Activated CD4-positive, CD25-positive, alpha-beta regulatory T cell treated with anti-CD3 and anti-CD28 coated beads, Interleukin-2, amount 50 U/mL, for 24 hours (primary cell): ENCODE results near the gene KRTAP1-1.
"Not testable (repeated sequence)": the region's sequence is repeated elsewhere in the genome, so short reads cannot be mapped to it uniquely, and the experiment has no call there.

Experiments
- ATAC-seq, 2 donors: fragments of 150-1000 bp; cut with Tn5 transposase; one replicate each; pipeline ENCODE4 v1.10.0; 2021; ENCODE audit warnings: mild to moderate bottlenecking in 1 of 2, moderate library complexity in 1 of 2

KRTAP1-1 gene, protein sequence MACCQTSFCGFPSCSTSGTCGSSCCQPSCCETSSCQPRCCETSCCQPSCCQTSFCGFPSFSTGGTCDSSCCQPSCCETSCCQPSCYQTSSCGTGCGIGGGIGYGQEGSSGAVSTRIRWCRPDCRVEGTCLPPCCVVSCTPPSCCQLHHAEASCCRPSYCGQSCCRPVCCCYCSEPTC

DNA sequence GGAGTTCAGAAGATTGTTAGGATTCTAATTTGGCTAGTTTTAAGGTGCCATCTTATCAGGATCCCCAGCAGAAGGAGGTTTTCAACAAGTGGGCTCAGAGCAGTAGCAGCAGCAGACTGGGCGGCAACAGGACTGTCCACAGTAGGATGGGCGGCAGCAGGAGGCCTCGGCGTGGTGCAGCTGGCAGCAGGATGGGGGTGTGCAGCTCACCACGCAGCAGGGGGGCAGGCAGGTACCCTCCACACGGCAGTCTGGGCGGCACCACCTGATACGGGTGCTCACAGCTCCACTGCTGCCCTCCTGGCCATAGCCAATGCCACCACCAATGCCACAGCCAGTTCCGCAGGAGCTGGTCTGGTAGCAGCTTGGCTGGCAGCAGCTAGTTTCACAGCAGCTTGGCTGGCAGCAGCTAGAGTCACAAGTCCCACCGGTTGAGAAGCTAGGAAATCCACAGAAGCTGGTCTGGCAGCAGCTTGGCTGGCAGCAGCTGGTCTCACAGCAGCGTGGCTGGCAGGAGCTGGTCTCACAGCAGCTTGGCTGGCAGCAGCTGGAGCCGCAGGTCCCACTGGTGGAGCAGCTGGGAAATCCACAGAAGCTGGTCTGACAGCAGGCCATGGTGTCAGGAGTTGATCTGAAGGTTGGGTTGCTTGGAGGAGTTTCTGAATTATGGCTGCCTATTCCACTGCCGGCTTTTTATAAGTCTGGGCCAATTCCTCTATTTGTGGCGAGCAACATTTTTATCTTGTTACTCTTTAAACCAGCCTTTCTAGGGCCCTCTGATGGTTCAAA is at the start of gene KRTAP1-1:
TSS of gene KRTAP1-1 (minus strand) at position 668 of the 789 bp plus-strand sequence. CDS start at position 615, 53 bp downstream.
- ATAC-seq = not testable (repeated sequence)

DNA sequence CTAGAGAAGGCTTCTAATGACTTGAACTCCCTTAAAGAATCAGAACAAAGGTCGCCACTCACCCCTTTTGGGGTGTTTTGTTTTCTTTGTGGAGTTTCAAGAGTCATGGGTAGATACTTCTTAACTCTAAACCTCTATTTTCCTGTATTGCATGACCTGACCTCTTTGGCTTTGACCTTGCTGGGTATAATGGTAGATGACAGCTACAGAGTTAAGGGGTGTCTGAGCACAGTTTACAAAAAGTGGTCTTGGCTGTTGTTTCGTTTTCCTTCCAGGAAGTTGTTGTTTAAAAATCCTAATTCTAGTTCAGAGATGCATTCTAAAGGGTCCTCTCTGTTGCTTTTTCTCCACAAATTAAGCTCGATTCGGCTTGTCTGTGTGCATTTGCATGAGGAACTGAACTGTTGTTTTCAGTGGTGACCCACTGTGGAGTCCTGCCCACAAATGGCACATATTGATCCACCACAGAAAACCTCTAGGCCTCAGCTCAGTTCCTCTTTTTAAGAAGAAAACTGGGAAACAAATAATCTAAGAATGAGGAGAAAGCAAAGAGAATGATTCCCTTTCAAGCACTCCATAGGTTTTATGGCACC is 47.6 kb upstream of the KRTAP1-1 start:
- ATAC-seq = not testable (repeated sequence)

DNA sequence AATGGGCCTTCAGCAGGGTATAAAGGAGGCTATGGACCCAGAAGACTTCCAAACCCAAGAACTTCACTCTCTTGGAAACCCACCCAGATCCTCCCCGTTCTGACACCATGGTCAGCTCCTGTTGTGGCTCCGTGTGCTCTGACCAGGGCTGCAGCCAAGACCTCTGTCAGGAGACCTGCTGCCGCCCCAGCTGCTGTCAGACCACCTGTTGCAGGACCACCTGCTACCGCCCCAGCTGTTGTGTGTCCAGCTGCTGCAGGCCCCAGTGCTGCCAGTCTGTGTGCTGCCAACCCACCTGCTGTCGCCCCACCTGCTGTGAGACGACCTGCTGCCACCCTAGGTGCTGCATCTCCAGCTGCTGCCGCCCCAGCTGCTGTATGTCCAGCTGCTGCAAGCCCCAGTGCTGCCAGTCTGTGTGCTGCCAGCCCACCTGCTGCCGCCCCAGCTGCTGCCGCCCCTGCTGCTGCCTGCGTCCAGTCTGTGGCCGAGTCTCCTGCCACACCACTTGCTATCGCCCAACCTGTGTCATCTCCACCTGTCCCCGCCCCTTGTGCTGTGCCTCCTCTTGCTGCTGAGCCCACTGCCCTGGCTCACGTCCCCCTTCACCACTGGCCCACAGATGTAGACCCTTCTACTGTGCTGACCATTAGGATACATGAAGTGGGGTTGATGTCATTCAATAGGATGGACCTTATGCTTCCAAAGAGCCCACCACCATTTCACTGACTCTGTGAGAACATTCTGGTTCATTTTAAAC is 43.0 kb upstream of the KRTAP1-1 start, which contains the start of gene KRTAP4-7:
TSS of gene KRTAP4-7 (plus strand) at position 51 of the 757 bp plus-strand sequence. CDS start at position 108, 57 bp downstream.
- ATAC-seq = not testable (repeated sequence)

DNA sequence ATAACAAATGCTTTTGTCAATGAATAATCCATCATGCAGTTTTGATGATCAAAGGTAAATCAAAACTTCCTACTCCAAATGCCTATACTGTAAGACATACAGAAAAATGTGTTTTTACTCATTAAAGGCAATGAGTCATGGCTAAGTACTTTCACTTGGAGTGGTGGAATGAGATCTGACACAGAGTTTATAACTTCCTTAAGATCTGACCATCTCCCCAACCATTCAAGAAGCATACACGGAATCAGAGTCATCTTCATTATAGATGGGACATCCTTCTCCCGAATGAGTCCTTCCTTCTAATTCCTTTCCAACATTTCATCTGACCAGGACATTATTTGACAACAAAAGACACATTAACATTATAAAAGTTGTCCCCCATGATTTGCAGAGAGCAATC is 42.2 kb upstream of the KRTAP1-1 start:
- ATAC-seq = not testable (repeated sequence)

DNA sequence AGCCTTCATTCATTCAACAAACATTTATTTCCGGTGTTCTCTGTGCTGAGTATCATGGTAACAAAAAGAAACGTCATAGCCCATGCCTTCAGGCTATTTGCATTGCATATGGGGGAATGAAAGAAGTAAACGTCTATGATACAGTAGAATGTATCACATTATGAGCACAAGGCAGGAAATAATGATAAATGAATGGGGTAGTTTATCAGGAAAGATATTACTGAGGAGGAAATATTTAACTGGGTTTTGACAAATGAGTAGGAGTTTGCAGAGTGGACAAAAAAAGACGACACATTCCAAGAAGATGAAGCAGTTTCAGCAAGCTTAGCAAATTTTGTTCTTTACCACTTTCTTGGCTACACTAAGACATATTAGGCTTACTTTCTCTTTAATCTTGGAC is 41.4 kb upstream of the KRTAP1-1 start:
- no peak for ATAC-seq

DNA sequence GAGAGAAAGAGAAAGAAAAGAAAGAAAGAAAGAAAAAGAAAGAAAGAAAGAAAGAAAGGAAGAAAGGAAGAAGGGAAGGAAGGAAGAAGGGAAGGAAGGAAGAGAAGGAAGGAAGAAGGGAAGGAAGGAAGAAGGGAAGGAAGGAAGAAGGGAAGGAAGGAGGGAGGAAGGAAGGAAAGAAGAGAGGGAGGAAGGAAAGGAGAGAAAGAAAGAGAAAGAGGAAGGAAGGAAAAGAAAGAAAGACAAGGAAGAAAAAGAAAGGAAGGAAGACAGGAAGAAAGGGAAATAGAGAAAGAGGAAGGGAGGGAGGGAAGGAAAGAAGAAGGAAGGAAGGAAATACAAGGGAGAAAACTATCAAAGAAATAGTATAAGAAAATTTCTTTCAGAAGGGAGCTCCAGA is 35.5 kb upstream of the KRTAP1-1 start:
- no peak for ATAC-seq

DNA sequence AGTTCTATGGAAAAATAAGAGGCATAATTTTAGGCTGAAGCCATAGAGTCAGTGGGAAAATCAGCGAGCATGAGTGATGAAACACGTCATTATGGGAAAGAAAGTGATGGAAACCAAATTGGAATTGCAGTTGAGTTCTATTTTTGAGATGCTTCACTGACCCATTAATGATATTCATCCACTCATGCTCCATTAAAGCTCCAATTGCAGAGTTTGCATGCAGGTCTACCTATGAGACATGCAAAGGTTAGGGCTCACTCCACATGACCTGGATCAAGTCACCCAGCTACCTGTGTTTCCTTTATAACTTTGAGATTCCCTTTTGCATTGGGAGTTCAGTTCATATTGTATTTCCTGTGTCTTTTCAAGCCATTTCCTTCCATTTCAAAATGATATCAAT is 32.4 kb upstream of the KRTAP1-1 start:
- ATAC-seq = no peak

DNA sequence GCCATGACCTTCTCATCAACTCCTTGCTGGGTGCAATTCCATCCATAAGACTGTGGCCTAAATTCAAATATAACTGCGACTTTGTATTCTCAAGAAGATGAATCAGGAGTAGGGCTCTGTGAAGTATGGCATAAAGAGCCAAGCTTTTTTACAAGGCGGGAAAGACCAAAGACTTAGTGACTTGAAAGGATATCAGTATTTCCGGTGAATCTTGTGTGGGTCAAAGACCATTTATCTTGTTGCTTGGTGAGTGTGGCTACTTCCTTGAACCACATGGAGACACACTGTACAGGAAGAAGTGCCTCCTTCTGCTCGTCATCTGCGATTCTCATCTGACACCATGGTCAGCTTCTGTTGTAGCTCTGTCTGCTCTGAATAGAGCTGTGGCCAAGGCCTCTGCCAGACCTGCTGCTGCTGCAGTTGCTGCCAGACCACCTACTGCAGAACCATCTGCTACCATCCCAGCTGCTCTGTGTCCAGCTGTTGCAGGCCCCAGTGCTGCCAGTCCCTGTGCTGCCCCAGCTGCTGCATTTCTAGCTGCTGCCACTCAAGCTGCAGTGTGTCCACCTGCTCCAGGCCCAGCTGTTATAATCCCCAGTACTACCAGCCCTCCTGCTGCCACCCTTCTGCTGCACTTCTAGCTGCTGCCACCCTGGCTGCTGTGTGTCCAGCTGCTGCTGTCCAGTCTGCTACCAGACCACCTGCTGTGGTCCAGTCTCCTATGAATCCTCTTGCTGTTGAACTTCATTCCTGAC is 30.5 kb upstream of the KRTAP1-1 start:
- no peak for ATAC-seq

GRCh38 chr17:41069031-41069430 is 27.8 kb upstream of the KRTAP1-1 start:
- ATAC-seq = no peak

GRCh38 chr17:41067281-41067680 is 26.0 kb upstream of the KRTAP1-1 start:
- ATAC-seq = no peak

GRCh38 chr17:41065829-41066624 is 24.8 kb upstream of the KRTAP1-1 start, which contains the start of gene KRTAP2-4:
TSS of gene KRTAP2-4 (minus strand) at chr17:41065879. CDS start at chr17:41065845, 34 bp downstream.
- no peak for ATAC-seq

DNA sequence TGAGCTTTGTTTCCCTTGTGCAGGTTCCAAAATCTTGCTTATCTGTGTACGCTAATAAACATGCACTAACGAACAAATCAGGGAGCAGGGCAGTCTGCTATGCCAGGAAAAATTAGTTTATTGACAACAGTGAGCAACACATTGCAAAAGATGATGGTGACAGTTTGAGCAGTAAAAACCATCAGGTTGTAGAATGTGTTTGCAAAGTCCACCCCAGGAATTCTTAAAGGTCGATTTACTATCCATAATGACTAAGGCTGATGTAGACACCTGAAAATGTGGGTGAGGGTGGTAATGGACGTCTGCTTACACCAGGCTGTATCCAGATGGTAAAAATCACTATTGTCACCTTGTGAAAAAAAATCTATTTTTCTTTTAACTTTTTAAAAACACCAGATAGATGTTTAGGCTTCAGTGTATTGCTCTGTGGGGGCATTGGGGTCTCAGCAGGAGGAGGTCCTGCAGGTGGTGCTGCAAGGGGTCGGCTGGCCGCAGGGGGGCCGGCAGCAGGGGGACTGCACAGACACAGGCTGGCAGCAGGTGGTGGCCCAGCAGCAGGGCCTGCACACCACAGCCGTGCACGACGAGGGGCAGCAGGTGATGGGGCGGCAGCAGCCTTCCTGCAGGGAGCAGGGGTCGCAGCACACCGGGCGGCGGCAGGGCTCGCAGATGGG is 23.9 kb upstream of the KRTAP1-1 start:
- ATAC-seq = not testable (repeated sequence)

DNA sequence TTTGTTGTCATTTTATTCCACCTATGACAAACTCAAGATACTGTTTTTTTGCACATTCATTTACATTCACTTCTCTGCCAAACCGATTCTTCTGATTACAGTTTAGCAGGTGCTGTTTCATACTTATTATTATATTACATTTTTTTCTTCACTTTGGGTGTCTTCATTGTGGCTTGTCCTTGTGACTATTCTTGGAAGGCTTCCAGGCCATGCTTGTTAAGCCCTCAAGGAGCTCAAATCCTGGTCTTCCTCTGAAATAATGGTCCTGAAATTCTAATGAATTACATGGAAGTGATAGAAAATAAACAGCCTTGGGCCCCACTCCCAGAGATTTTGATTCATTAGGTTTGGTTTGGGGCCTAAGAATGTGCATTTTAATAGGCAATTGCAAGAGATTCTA is 23.1 kb upstream of the KRTAP1-1 start:
- ATAC-seq = no peak

- no peak for ATAC-seq
Observed at GRCh38 chr17:41063449-41063848, 22.2 kb upstream of the KRTAP1-1 start.

DNA sequence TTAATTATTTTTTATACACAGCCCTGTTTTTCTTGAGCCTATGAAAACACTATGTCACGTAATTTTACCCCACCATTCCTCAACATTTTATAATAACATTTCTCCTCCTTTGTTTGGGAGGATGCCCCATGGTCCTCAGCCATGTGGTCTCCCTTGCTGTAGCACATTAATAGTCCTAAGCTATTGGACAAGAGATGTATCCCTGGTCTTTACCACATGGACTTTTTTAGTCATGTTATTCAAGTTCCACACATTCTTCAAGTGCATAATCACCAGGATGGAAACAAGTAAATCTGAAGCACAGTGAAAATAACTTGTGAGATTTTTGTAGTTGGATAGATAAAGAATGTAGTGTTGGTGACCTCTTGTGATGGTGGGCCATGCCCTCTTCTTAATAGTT is 20.7 kb upstream of the KRTAP1-1 start:
- no peak for ATAC-seq

DNA sequence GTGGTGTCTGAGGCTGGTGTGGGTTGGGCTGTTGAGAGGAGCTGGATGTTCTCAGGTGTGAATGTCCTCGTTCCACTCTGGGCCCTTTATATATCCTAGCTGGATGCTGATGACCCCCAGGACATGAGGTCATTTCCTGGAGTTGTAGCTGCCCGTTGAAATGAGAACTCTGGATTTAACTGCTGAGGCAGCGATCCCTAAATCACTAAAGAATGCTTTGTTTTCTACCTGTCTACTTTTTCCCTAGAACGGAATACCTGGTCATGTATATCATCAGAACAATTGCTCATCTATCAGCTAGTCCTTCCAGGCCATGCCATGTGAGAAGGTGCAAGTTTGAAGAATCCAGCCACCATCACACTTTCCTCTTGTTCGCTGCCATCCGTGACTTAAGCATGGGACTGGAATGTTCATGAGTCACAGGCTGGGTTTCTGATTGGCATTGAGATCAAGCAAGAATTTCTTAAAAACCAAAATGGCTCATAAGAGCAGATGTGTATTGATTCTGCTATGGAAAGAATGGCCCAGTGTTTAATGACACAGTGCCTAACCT is 18.9 kb upstream of the KRTAP1-1 start, which contains the start of gene KRTAP2-3:
TSS of gene KRTAP2-3 (minus strand) at position 63 of the 553 bp plus-strand sequence. CDS start 64 bp downstream, outside the sequence.
- ATAC-seq = no peak

GRCh38 chr17:41059276-41060051 is 18.2 kb upstream of the KRTAP1-1 start:
- ATAC-seq = not testable (repeated sequence)

- ATAC-seq = no peak
Observed at GRCh38 chr17:41058741-41059140, 17.5 kb upstream of the KRTAP1-1 start.

GRCh38 chr17:41057547-41057946 is 16.3 kb upstream of the KRTAP1-1 start:
- no peak for ATAC-seq
